Epithelial cell of prostate (primary cell): Measurements from ENCODE around the gene PLA2G2C.

ENCODE experiments used
- DNase-seq: peaks from one replicate; pipeline ENCODE4 v3.0.0-alpha.2; 2011; ENCODE audit warnings: low read depth, low spot score
- H3K27ac ChIP-seq: fragments of 450-650 bp; 2 replicates; pipeline ENCODE4 v1.5.1; 2017; ENCODE audit warnings: mild to moderate bottlenecking

PLA2G2C gene

GRCh38 chr1:20164694-20165202 is 21.6 kb downstream of the PLA2G2C start:
- H3K27ac ChIP-seq, result no peak overlapping the region

GRCh38 chr1:20160034-20160433 is 26.3 kb downstream of the PLA2G2C start:
- DNase-seq, result no peak
- H3K27ac ChIP-seq, result no peak overlapping the region

More at GRCh38 chr1:20164694-20165202, 21.6 kb downstream of the PLA2G2C start:
- DNase-seq, result no peak

- DNase-seq, result no peak
- no peak overlapping the region for H3K27ac ChIP-seq
These were observed 27.8 kb downstream of the PLA2G2C start for GRCh38 chr1:20158358-20159070.

- H3K27ac ChIP-seq, result no peak overlapping the region
- no peak for DNase-seq
These were observed 32.0 kb downstream of the PLA2G2C start for GRCh38 chr1:20154301-20154831.

DNA sequence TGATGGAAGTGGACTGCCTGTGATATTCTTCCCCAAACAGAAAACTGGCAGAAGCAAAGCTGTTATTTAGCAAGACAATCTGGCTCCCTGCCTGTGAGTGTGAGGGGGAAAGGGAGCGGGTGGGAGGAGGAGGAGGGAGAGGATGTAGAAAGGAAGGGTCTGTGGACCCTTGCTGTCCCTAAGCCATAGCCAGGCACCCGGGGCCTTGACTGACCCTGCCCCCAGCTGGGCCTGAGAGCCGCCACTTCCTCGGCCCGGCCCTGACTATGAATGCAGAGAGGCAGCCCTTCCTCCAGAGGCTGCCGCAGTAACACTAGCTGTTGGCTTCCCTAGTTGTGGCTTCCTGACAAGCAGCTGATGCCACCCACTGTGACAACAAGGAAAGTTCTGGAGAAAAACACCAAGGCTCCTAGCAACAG is 33.3 kb downstream of the PLA2G2C start:
- H3K27ac ChIP-seq, result no peak overlapping the region
- no peak for DNase-seq

- no peak overlapping the region for H3K27ac ChIP-seq
- no peak for DNase-seq
These were observed 33.8 kb downstream of the PLA2G2C start for GRCh38 chr1:20152599-20152930.

DNA sequence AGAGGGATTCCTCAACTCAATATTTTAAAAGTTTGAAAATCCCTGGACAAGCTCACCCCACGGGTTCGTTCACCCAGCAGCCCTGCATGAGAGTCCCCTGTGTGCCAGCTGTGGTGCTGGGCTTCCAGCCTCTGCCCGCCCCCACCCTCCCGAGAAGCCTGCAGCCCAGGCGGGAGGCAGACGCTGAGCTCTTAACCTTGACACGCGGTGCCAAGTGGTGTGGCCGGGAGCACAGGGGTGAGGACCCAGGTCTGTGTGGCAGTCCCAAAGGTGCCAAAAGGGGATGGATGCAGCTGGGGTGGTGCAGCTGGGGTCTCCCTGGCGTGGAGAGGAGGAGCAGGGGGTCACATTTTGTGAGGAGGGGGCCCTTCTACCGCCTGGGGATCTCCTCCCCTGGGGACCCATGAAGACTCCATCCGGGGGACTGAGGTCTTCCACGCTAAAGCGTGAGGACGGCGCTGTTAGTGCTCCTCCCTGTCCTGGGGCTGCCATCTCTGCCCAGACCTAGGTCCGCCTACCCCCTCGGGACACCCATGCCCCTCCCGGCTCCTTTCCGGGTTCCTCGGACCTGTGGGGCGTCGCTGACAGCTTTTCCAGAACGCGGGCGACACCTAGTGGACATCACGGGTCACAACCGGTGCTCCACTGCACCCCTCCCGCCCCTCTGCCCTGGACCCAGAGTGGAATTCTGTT is 34.3 kb downstream of the PLA2G2C start:
- no peak overlapping the region for H3K27ac ChIP-seq
- DNase-seq, result no peak

DNA sequence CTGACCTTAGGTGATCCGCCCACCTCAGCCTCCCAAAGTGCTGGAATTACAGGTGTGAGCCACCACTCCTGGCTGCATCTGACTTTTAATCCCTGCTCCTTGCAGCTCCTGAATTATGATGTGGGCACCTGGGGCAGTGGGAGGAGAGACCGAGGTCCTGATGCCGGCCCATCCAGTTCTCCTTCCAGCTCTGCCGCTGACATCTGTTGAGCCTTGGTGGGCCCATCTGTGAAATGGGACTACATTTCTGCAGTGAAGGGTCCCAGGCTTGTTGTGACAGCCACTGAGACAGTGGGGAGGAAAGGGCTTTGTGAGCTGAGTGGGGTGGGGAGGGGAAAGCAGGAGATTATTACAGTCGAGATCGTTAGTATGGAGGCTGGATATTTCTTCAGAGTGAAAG is 35.3 kb downstream of the PLA2G2C start:
- H3K27ac ChIP-seq, result no peak overlapping the region
- DNase-seq, result no peak

GRCh38 chr1:20150326-20150705 is 36.0 kb downstream of the PLA2G2C start:
- H3K27ac ChIP-seq, result no peak overlapping the region
- DNase-seq, result no peak

- H3K27ac ChIP-seq, result no peak overlapping the region
- DNase-seq, result no peak
These were observed 36.6 kb downstream of the PLA2G2C start for GRCh38 chr1:20149601-20150325.

GRCh38 chr1:20148571-20149500 is 37.5 kb downstream of the PLA2G2C start:
- H3K27ac ChIP-seq, result no peak overlapping the region
- DNase-seq, result no peak

- DNase-seq, result no peak
These were observed 38.3 kb downstream of the PLA2G2C start for GRCh38 chr1:20147846-20148570.

DNA sequence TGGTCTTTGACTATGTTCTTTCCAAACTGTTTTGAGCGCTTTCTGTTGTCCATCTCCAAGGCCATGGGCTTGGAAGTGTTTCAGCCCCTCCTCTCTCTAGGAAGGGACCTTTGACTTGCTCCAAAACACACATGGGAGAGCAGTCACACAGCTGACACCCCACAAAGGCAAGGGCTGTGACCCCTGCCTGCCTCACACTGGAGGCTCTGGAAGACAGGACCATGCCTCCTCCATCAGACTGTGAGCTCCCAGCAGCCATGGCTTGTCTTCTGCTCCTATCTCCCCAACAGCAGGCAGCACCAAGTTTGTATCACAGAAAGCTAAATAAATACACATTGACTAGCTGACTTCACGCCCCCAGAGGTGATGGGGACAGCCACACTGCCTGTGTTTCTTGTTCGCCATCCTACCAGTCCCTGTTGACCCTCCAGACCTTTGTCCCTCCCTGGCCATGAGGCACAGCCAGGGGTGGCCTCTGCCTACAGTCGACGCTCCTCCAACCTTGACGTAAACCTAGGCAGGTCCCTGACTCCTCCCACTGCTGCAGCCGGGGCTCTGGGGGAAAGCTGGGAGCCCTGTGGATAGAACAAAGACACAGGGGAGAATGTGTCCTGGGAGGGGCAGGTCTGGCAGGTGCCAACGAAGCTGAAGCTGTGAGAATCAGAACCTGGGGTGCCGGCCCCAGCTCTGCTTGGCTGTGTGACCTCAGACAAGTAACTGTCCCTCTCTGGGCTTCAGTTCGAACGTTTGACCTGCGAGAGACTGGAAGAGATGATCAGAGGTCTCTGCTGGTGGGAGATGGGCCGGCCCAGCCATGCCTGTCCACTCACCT is 42.4 kb downstream of the PLA2G2C start:
- H3K27ac ChIP-seq, result no peak overlapping the region
- DNase-seq, result no peak

More at GRCh38 chr1:20147846-20148570, 38.3 kb downstream of the PLA2G2C start:
- no peak overlapping the region for H3K27ac ChIP-seq

DNA sequence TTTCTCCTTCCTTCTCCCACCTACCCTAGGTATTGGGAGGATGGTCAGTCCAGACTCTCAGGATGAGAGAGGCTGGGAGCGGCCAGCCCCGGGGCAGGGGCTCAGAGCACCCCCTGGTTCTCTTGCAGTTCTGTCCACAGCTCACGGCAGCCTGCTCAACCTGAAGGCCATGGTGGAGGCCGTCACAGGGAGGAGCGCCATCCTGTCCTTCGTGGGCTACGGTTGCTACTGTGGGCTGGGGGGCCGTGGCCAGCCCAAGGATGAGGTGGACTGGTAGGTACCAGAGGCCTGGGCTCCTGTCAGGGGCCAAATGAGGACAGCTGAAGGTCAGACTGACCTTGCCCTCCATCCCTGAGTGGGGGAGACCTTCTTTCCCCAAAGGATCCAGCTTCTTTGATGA is 43.0 kb downstream of the PLA2G2C start:
- no peak for DNase-seq
- H3K27ac ChIP-seq, result no peak overlapping the region

DNA sequence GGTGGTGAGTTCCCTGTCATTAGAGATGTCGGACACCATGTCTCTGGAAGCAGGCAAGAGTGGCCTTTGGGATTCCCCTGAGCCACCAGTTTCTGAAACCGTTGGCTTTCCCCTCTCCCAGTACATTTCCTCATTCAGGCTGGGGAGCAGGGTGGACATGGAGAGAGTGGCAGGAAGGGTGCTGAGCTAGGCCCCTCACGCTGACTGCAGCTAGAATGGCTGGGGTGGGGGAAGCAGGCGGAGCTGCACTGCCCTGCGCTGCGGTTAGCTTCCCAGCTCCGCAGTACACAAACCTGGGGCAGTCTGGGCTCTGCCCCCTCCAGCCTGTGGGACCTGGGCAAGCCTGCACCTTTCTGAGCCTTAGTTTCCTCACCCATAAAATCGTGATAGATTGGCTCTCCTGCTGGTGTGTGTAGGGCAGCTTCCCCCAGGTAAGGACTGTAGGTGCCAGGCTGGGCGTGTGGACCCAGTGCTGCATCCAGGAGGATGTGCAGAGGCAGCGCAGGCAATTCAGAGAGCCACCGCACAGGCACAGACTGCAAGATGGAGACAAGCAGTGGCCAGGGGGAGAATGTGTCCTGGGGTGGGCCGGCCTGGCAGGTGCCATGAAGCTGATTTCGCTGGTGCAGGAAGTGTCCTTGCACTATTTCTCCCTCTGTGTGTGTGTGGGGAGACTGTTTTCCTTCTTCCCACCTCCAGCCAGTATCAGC is 44.2 kb downstream of the PLA2G2C start:
- DNase-seq, result no peak
- H3K27ac ChIP-seq, result no peak overlapping the region

DNA sequence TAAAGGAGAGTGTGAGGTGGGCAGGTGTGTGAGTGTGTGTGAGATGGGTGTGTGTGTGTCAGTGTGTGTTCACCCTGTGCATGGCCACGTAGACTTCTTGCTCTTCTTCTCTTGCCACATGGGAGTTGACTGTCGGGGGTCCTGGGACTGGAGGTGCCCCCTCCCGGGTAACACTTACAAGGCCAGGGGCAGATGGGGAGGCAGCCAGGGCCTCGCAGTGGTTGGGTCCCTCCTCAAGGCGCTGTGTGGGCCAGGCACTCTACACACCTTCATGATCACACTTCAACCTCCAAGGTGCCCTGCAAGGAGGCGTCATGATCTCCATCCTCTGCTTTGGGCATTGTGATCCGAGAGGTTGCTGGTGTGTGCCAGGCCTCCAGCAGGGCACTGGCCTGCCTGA is 44.9 kb downstream of the PLA2G2C start:
- H3K27ac ChIP-seq, result no peak overlapping the region
- no peak for DNase-seq

DNA sequence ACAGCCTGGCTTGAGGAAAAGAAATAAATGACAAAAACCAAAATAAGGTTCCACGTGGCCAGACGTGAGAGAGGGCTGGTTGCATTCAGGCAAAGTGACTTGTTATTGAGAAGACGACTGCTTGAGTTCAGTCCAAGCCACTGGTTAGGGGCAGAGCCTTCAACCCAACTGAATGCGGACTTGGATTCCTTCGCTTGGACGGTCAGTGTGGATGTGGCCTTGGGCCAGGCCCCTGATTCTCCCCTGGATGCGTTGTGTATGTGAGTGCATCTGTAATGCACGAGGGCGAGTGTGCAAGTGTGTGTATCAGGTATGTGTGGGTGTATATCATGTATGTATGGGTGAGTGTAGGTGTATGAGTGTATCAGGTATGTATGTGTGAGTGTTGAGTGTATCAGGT is 45.3 kb downstream of the PLA2G2C start:
- no peak overlapping the region for H3K27ac ChIP-seq
- no peak for DNase-seq
